ENCODE data around the gene SLC25A34. TPM values are rescaled to one million over a fixed set of nuclear protein-coding genes. Genes with fewer than 3 reads are reported as not detected.
A peak's percentile ranks its signal among the peaks of the same experiment; 100 is the strongest.
"Not testable (repeated sequence)": the region's sequence is repeated elsewhere in the genome, so short reads cannot be mapped to it uniquely, and the experiment has no call there.

The SLC25A34 gene
- total RNA-seq, 4 donors from 2014 or later, result 7.8 to 17.2 (median 13.8) TPM

DNA sequence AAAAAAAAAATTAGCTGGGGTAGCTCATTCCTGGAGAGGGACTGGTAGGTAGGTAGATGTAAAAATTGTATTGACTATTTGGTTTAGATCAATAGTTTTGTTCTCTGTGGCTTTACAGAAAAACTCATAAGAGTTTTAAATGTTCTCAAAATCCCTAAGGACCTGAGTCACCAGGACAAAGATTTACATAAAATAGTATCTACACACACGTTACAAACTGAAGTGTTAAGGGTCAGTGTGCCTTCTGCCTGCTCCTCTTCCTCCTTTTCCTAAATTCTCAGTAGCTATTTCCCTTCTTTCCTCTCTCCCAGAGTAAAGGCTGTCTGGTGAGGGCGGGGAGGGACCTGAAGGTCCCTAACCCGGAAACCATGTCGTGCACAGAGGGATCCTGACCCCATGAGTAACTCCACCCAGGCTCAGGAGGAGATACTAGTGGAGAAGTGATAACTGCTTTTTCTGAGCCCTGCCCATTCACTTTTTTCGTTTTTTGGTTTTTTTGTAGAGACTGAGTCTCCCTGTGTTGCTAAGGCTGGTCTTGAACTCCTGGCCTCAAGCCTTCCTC, 43.9 kb upstream of the SLC25A34 start:
- Histone ChIP-seq H3K9me3 (no peaks in the 10 kb centered on the region), H3K27me3 (no peaks in the 10 kb centered on the region), H3K4me3 (no peak overlapping the region), H3K27ac (peak overlapping the region; percentile 83 to 90 (median 87)), H3K4me1 (peaks cover 42 to 46% of the 10 kb centered on the region in 2 donors), H3K36me3 (no peaks in the 10 kb centered on the region)
- DNase-seq, result no peak
- no peak for ATAC-seq
- TF ChIP-seq, protein P1, sequence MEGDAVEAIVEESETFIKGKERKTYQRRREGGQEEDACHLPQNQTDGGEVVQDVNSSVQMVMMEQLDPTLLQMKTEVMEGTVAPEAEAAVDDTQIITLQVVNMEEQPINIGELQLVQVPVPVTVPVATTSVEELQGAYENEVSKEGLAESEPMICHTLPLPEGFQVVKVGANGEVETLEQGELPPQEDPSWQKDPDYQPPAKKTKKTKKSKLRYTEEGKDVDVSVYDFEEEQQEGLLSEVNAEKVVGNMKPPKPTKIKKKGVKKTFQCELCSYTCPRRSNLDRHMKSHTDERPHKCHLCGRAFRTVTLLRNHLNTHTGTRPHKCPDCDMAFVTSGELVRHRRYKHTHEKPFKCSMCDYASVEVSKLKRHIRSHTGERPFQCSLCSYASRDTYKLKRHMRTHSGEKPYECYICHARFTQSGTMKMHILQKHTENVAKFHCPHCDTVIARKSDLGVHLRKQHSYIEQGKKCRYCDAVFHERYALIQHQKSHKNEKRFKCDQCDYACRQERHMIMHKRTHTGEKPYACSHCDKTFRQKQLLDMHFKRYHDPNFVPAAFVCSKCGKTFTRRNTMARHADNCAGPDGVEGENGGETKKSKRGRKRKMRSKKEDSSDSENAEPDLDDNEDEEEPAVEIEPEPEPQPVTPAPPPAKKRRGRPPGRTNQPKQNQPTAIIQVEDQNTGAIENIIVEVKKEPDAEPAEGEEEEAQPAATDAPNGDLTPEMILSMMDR (IDR thresholded peaks at IDR 0.05 in 4 of 5, conservative IDR thresholded peaks at IDR 0.05 in 1 of 5), result no peak
- TF ChIP-seq POLR2A (IDR thresholded peaks at IDR 0.05), result no peak
- intact Hi-C loops (cut with DNase I; ENCODE audit: low total_unique reads), result no loop called here
- in situ Hi-C loops (cut with MboI; ENCODE audit: low sequenced_read_pairs in 4 of 4), result no loop called here

DNA sequence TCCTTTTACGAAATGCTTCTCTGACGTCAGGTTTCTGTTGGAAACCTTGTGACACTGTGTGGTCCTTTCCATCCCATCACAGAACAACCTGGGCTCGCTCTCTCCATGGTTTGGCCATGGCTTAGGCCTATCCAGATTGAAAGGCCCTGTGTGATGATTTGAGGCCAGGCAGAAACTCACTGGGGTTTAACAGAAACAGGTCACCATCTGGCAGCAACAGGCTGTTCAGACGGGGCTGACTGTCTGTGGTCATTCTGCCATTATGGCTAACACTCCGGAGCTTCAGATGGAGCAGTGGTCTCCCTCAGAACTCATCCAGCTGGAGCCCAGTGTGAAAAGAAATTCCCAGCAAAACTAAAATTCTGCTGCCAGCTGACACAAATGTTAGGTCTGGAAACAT, 42.7 kb upstream of the SLC25A34 start:
- ATAC-seq, result no peak

DNA sequence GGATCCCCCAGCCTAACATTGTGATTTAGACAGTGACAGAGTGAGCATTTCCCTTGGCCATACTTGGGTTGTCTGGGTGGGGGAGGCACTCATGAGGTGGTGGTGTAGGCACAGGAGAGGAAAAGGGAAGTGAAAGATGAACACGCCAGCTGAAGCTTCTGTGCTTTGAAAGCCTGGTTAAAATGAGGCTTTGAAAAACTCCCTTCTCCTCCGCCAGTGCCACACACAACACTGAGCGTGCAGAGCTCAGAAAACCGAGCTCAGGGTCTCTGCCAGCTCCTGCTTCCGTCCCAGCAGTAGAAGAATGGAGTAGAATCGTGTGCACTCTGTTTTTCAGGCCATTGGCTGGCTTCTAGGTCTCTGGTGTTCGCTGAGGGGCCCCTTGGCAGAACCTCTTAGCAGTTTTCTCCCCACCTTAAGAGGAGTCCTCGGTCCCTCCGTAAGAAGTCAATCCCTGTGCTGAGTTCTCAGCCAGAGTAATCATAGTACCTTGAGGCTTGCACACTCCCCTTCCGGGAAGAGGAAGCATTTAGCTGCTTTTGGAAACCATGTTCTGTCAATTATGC, 39.0 kb upstream of the SLC25A34 start:
- Histone ChIP-seq H3K9me3 (no peaks in the 10 kb centered on the region), H3K36me3 (no peaks in the 10 kb centered on the region), H3K27ac (peak overlapping the region; percentile 24 to 71 (median 54)), H3K4me1 (peaks cover 35 to 37% of the 10 kb centered on the region in 2 donors), H3K4me3 (no peak overlapping the region), H3K27me3 (no peaks in the 10 kb centered on the region)
- in situ Hi-C loops (cut with MboI; ENCODE audit: low sequenced_read_pairs in 4 of 4), result no loop called here
- intact Hi-C loops (cut with DNase I; ENCODE audit: low total_unique reads), result no loop called here
- DNase-seq (no peak), ATAC-seq (peak in 1 of 2 donors; percentile 11)
- TF ChIP-seq, protein P1 (IDR thresholded peaks at IDR 0.05 in 4 of 5, conservative IDR thresholded peaks at IDR 0.05 in 1 of 5), result no peak
- TF ChIP-seq POLR2A (IDR thresholded peaks at IDR 0.05), result no peak

More for the DNA sequence above, 42.7 kb upstream of the SLC25A34 start:
- Histone ChIP-seq H3K9me3 (no peaks in the 10 kb centered on the region), H3K27ac (peak overlapping the region; percentile 28 to 89 (median 47)), H3K36me3 (no peaks in the 10 kb centered on the region), H3K4me1 (peaks cover 40 to 50% of the 10 kb centered on the region in 2 donors), H3K27me3 (no peaks in the 10 kb centered on the region), H3K4me3 (no peak overlapping the region)
- no peak for TF ChIP-seq POLR2A (IDR thresholded peaks at IDR 0.05)
- TF ChIP-seq, protein P1 (IDR thresholded peaks at IDR 0.05 in 4 of 5, conservative IDR thresholded peaks at IDR 0.05 in 1 of 5), result no peak
- no peak for DNase-seq
- intact Hi-C loops (cut with DNase I; ENCODE audit: low total_unique reads), result no loop called here
- in situ Hi-C loops (cut with MboI; ENCODE audit: low sequenced_read_pairs in 4 of 4), result no loop called here

DNA sequence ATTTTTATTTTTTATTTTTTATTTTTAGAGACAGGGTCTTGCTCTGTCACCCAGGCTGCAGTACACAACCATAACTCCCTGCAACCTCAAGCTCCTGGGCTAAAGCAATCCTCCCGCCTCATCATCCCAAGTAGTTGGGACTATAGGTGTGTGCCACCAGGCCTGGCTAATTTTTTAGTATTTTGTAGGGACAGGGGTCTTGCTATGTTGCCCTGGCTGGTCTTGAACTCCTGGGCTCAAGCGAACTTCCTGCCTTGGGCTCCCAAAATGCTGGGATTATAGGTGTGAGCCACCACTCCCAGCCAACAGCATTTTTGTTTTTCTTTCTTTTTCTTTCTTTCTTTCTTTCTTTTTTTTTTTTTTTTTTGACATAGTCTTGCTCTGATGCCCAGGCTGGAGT, 37.9 kb upstream of the SLC25A34 start:
- peaks cover 30 to 43% of the 10 kb centered on the region in 2 donors for H3K4me1 ChIP-seq

DNA sequence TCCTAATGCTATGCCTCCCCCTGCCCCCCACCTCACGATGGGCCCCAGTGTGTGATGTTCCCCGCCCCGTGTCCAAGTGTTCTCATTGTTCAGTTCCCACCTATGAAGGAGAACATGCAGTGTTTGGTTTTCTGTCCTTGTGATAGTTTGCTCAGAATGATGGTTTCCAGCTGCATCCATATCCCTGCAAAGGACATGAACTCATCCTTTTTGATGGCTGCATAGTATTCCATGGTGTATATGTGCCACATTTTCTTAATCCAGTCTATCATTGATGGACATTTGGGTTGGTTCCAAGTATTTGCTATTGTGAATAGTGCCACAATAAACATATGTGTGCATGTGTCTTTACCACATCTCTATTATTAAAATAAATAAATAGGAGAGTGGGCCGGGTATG, 36.7 kb upstream of the SLC25A34 start:
- H3K27ac ChIP-seq; DNase-seq; H3K9me3 ChIP-seq; ATAC-seq; H3K27me3 ChIP-seq; in situ Hi-C loops (cut with MboI; ENCODE audit: low sequenced_read_pairs in 4 of 4); H3K4me3 ChIP-seq; intact Hi-C loops (cut with DNase I; ENCODE audit: low total_unique reads); H3K36me3 ChIP-seq: not testable (repeated sequence)
- peaks cover 36 to 49% of the 10 kb centered on the region in 2 donors for H3K4me1 ChIP-seq

More for the DNA sequence above, 37.9 kb upstream of the SLC25A34 start:
- Histone ChIP-seq H3K9me3 (no peaks in the 10 kb centered on the region), H3K27ac (no peak overlapping the region), H3K36me3 (no peaks in the 10 kb centered on the region), H3K4me3 (no peak overlapping the region), H3K27me3 (no peaks in the 10 kb centered on the region)
- TF ChIP-seq, protein P1 (IDR thresholded peaks at IDR 0.05 in 4 of 5, conservative IDR thresholded peaks at IDR 0.05 in 1 of 5), result no peak
- TF ChIP-seq POLR2A (IDR thresholded peaks at IDR 0.05), result no peak
- ATAC-seq (no peak), DNase-seq (no peak)
- in situ Hi-C loops (cut with MboI; ENCODE audit: low sequenced_read_pairs in 4 of 4) (no loop called here), intact Hi-C loops (cut with DNase I; ENCODE audit: low total_unique reads) (no loop called here)

Measured in gastrocnemius medialis (tissue), 4 donors.